ENCODE data around the gene FRRS1. TPM values are rescaled to one million over a fixed set of nuclear protein-coding genes. Genes with fewer than 3 reads are reported as not detected.
"Not testable (repeated sequence)": the region's sequence is repeated elsewhere in the genome, so short reads cannot be mapped to it uniquely, and the experiment has no call there.

The FRRS1 gene
- polyA plus RNA-seq (2013, experiment 1 of 2) = 2.9 TPM
- polyA plus RNA-seq (2013, experiment 2 of 2) = 2.9 TPM

- Histone ChIP-seq H3K4me3 (ENCODE audit: extremely low read depth, insufficient read depth, low read length, poor library complexity, severe bottlenecking) (peak within 1 kb of the TSS; percentile 39), H3K36me3 (ENCODE audit: control insufficient read depth, insufficient read depth, low read length) (no peaks in the 10 kb centered on the region), H3K4me1 (ENCODE audit: control insufficient read depth, insufficient read depth, low read length, poor library complexity, severe bottlenecking) (peaks cover 1% of the 10 kb centered on the region), H3K9me3 (ENCODE audit: control insufficient read depth, low read length) (no peaks in the 10 kb centered on the region), H3K27ac (ENCODE audit: low read depth, low read length, severe bottlenecking) (peak within 1 kb of the TSS; percentile 56)
- 15 to 22% methylated on average over 10 of the region's 10 CpGs for WGBS, 2 experiments (ENCODE audit: insufficient coverage in 2 of 2)
Measured at GRCh38 chr1:99766378-99766800, at the start of gene FRRS1. Gene FRRS1, minus strand, starts transcription at chr1:99766635. Its CDS starts 17,867 bp downstream, at chr1:99748768.

- WGBS, 2 experiments (ENCODE audit: insufficient coverage in 2 of 2) = 78 to 91% methylated on average over 2 to 3 of the region's 3 CpGs
- no peaks in the 10 kb centered on the region for H3K9me3 ChIP-seq (ENCODE audit: control insufficient read depth, low read length)
- no peaks in the 10 kb centered on the region for H3K36me3 ChIP-seq (ENCODE audit: control insufficient read depth, insufficient read depth, low read length)
- no peaks in the 10 kb centered on the region for H3K4me1 ChIP-seq (ENCODE audit: control insufficient read depth, insufficient read depth, low read length, poor library complexity, severe bottlenecking)
- no peak overlapping the region for H3K27ac ChIP-seq (ENCODE audit: low read depth, low read length, severe bottlenecking)
- H3K4me3 ChIP-seq (ENCODE audit: extremely low read depth, insufficient read depth, low read length, poor library complexity, severe bottlenecking) = no peak overlapping the region
Measured at GRCh38 chr1:99814373-99814900, 48.0 kb upstream of the FRRS1 start.

GRCh38 chr1:99811747-99812146 lies 45.3 kb upstream of the FRRS1 start:
- no CpG with 5 or more reads among the region's 1 CpG for WGBS, 2 experiments (ENCODE audit: insufficient coverage in 2 of 2)
- Histone ChIP-seq H3K27ac (ENCODE audit: low read depth, low read length, severe bottlenecking) (no peak overlapping the region), H3K9me3 (ENCODE audit: control insufficient read depth, low read length) (no peaks in the 10 kb centered on the region), H3K4me3 (ENCODE audit: extremely low read depth, insufficient read depth, low read length, poor library complexity, severe bottlenecking) (no peak overlapping the region), H3K4me1 (ENCODE audit: control insufficient read depth, insufficient read depth, low read length, poor library complexity, severe bottlenecking) (peaks cover 6% of the 10 kb centered on the region), H3K36me3 (ENCODE audit: control insufficient read depth, insufficient read depth, low read length) (no peaks in the 10 kb centered on the region)

- Histone ChIP-seq H3K27ac (ENCODE audit: low read depth, low read length, severe bottlenecking) (no peak overlapping the region), H3K9me3 (ENCODE audit: control insufficient read depth, low read length) (no peaks in the 10 kb centered on the region), H3K4me3 (ENCODE audit: extremely low read depth, insufficient read depth, low read length, poor library complexity, severe bottlenecking) (no peak overlapping the region), H3K4me1 (ENCODE audit: control insufficient read depth, insufficient read depth, low read length, poor library complexity, severe bottlenecking) (peaks cover 6% of the 10 kb centered on the region), H3K36me3 (ENCODE audit: control insufficient read depth, insufficient read depth, low read length) (no peaks in the 10 kb centered on the region)
- WGBS, 2 experiments (ENCODE audit: insufficient coverage in 2 of 2) = 80% methylated on average over 1 of the region's 1 CpG; no CpG with 5 or more reads in 1 of the 2 experiments
Measured at GRCh38 chr1:99811075-99811474, 44.6 kb upstream of the FRRS1 start.

GRCh38 chr1:99808391-99809115 lies 42.1 kb upstream of the FRRS1 start:
- no peaks in the 10 kb centered on the region for H3K36me3 ChIP-seq (ENCODE audit: control insufficient read depth, insufficient read depth, low read length)
- H3K27ac ChIP-seq (ENCODE audit: low read depth, low read length, severe bottlenecking) = no peak overlapping the region
- H3K4me3 ChIP-seq (ENCODE audit: extremely low read depth, insufficient read depth, low read length, poor library complexity, severe bottlenecking) = no peak overlapping the region
- peaks cover 6% of the 10 kb centered on the region for H3K4me1 ChIP-seq (ENCODE audit: control insufficient read depth, insufficient read depth, low read length, poor library complexity, severe bottlenecking)
- H3K9me3 ChIP-seq (ENCODE audit: control insufficient read depth, low read length) = no peaks in the 10 kb centered on the region
- 0 to 9% methylated on average over 2 to 3 of the region's 7 CpGs for WGBS, 2 experiments (ENCODE audit: insufficient coverage in 2 of 2)

- H3K4me3 ChIP-seq (ENCODE audit: extremely low read depth, insufficient read depth, low read length, poor library complexity, severe bottlenecking) = no peak overlapping the region
- 100% methylated on average over 1 of the region's 2 CpGs; no CpG with 5 or more reads in 1 of the 2 experiments for WGBS, 2 experiments (ENCODE audit: insufficient coverage in 2 of 2)
- no peaks in the 10 kb centered on the region for H3K36me3 ChIP-seq (ENCODE audit: control insufficient read depth, insufficient read depth, low read length)
- H3K27ac ChIP-seq (ENCODE audit: low read depth, low read length, severe bottlenecking) = no peak overlapping the region
- H3K4me1 ChIP-seq (ENCODE audit: control insufficient read depth, insufficient read depth, low read length, poor library complexity, severe bottlenecking) = peaks cover 6% of the 10 kb centered on the region
- no peaks in the 10 kb centered on the region for H3K9me3 ChIP-seq (ENCODE audit: control insufficient read depth, low read length)
Measured at GRCh38 chr1:99806882-99807281, 40.4 kb upstream of the FRRS1 start.

GRCh38 chr1:99801584-99801983 lies 35.1 kb upstream of the FRRS1 start:
- no peak overlapping the region for H3K27ac ChIP-seq (ENCODE audit: low read depth, low read length, severe bottlenecking)
- H3K4me1 ChIP-seq (ENCODE audit: control insufficient read depth, insufficient read depth, low read length, poor library complexity, severe bottlenecking) = no peaks in the 10 kb centered on the region
- no peaks in the 10 kb centered on the region for H3K9me3 ChIP-seq (ENCODE audit: control insufficient read depth, low read length)
- H3K4me3 ChIP-seq (ENCODE audit: extremely low read depth, insufficient read depth, low read length, poor library complexity, severe bottlenecking) = no peak overlapping the region
- WGBS, 2 experiments (ENCODE audit: insufficient coverage in 2 of 2) = 82 to 87% methylated on average over 3 of the region's 3 CpGs
- no peaks in the 10 kb centered on the region for H3K36me3 ChIP-seq (ENCODE audit: control insufficient read depth, insufficient read depth, low read length)

- not testable (repeated sequence) for H3K4me3 ChIP-seq (ENCODE audit: extremely low read depth, insufficient read depth, low read length, poor library complexity, severe bottlenecking); H3K27ac ChIP-seq (ENCODE audit: low read depth, low read length, severe bottlenecking); H3K9me3 ChIP-seq (ENCODE audit: control insufficient read depth, low read length); H3K4me1 ChIP-seq (ENCODE audit: control insufficient read depth, insufficient read depth, low read length, poor library complexity, severe bottlenecking); H3K36me3 ChIP-seq (ENCODE audit: control insufficient read depth, insufficient read depth, low read length)
- WGBS, 2 experiments (ENCODE audit: insufficient coverage in 2 of 2) = 80 to 85% methylated on average over 6 to 8 of the region's 9 CpGs
Measured at GRCh38 chr1:99793861-99794260, 27.4 kb upstream of the FRRS1 start.

GRCh38 chr1:99789715-99790114 lies 23.3 kb upstream of the FRRS1 start:
- 83 to 92% methylated on average over 1 to 2 of the region's 2 CpGs for WGBS, 2 experiments (ENCODE audit: insufficient coverage in 2 of 2)

GRCh38 chr1:99788896-99789295 lies 22.5 kb upstream of the FRRS1 start:
- H3K9me3 ChIP-seq (ENCODE audit: control insufficient read depth, low read length) = no peaks in the 10 kb centered on the region
- no peak overlapping the region for H3K27ac ChIP-seq (ENCODE audit: low read depth, low read length, severe bottlenecking)
- no peaks in the 10 kb centered on the region for H3K4me1 ChIP-seq (ENCODE audit: control insufficient read depth, insufficient read depth, low read length, poor library complexity, severe bottlenecking)
- H3K36me3 ChIP-seq (ENCODE audit: control insufficient read depth, insufficient read depth, low read length) = no peaks in the 10 kb centered on the region
- H3K4me3 ChIP-seq (ENCODE audit: extremely low read depth, insufficient read depth, low read length, poor library complexity, severe bottlenecking) = no peak overlapping the region

More at GRCh38 chr1:99789715-99790114, 23.3 kb upstream of the FRRS1 start:
- H3K36me3 ChIP-seq (ENCODE audit: control insufficient read depth, insufficient read depth, low read length) = no peaks in the 10 kb centered on the region
- no peak overlapping the region for H3K4me3 ChIP-seq (ENCODE audit: extremely low read depth, insufficient read depth, low read length, poor library complexity, severe bottlenecking)
- H3K27ac ChIP-seq (ENCODE audit: low read depth, low read length, severe bottlenecking) = no peak overlapping the region
- H3K4me1 ChIP-seq (ENCODE audit: control insufficient read depth, insufficient read depth, low read length, poor library complexity, severe bottlenecking) = no peaks in the 10 kb centered on the region
- no peaks in the 10 kb centered on the region for H3K9me3 ChIP-seq (ENCODE audit: control insufficient read depth, low read length)

Data from mesodermal cell (in vitro differentiated cells).